ENCODE data around the gene ADAM10.

Gene ADAM10

GRCh38 chr15:58749532-58750337 lies at the start of gene ADAM10:
ADAM10 (minus strand) TSS chr15:58749707; CDS start chr15:58749534, 173 bp downstream.
- H3K4me3 ChIP-seq (ENCODE audit: low read depth, low read length): peak within 1 kb of the TSS; percentile 85
- TF ChIP-seq CTCF (conservative IDR thresholded peaks at IDR 0.05; ENCODE audit: low read depth, low read length): peak; percentile 3
- DNase-seq (ENCODE audit: low read depth): peak; percentile 99

- DNase-seq (ENCODE audit: low read depth): no peak
- H3K4me3 ChIP-seq (ENCODE audit: low read depth, low read length): no peak overlapping the region
- TF ChIP-seq CTCF (conservative IDR thresholded peaks at IDR 0.05; ENCODE audit: low read depth, low read length): no peak
Measured at GRCh38 chr15:58797505-58797904, 48.0 kb upstream of the ADAM10 start.

GRCh38 chr15:58795825-58796224 lies 46.3 kb upstream of the ADAM10 start:
- H3K4me3 ChIP-seq (ENCODE audit: low read depth, low read length): no peak overlapping the region
- no peak for DNase-seq (ENCODE audit: low read depth)
- TF ChIP-seq CTCF (conservative IDR thresholded peaks at IDR 0.05; ENCODE audit: low read depth, low read length): no peak

- no peak for TF ChIP-seq CTCF (conservative IDR thresholded peaks at IDR 0.05; ENCODE audit: low read depth, low read length)
- no peak overlapping the region for H3K4me3 ChIP-seq (ENCODE audit: low read depth, low read length)
- peak; percentile 23 for DNase-seq (ENCODE audit: low read depth)
Measured at GRCh38 chr15:58793862-58794261, 44.4 kb upstream of the ADAM10 start.

- TF ChIP-seq CTCF (conservative IDR thresholded peaks at IDR 0.05; ENCODE audit: low read depth, low read length): no peak
- H3K4me3 ChIP-seq (ENCODE audit: low read depth, low read length): no peak overlapping the region
- no peak for DNase-seq (ENCODE audit: low read depth)
Measured at GRCh38 chr15:58788056-58788710, 38.7 kb upstream of the ADAM10 start.

GRCh38 chr15:58785355-58785754 lies 35.8 kb upstream of the ADAM10 start:
- no peak for DNase-seq (ENCODE audit: low read depth)
- TF ChIP-seq CTCF (conservative IDR thresholded peaks at IDR 0.05; ENCODE audit: low read depth, low read length): no peak
- H3K4me3 ChIP-seq (ENCODE audit: low read depth, low read length): no peak overlapping the region
